BLaER1 treated with 17β-estradiol and CSF1 and Interleukin-3, amounts not matched to agents 10 nM and 100 nM (cell line): ENCODE measurements around the gene ZNF799.
"Not testable (repeated sequence)": the region's sequence is repeated elsewhere in the genome, so short reads cannot be mapped to it uniquely, and the experiment has no call there.

Experiments used
- H3K27ac ChIP-seq, 11 experiments: shearing (Covaris generic); formaldehyde crosslinking; 2 replicates each; pipeline ENCODE4 v1.8.1; 2022
- H3K27me3 ChIP-seq, 11 experiments: shearing (Covaris generic); formaldehyde crosslinking; 2 replicates each; pipeline ENCODE4 v1.8.1; 2022
- H3K36me3 ChIP-seq, 11 experiments: shearing (Covaris generic); formaldehyde crosslinking; 2 replicates each; pipeline ENCODE4 v1.8.1; 2022
- H3K4me1 ChIP-seq, 10 experiments: shearing (Covaris generic); formaldehyde crosslinking; 2 replicates each; pipeline ENCODE4 v1.8.1; 2022
- H3K4me2 ChIP-seq, 11 experiments: shearing (Covaris generic); formaldehyde crosslinking; 2 replicates each; pipeline ENCODE4 v1.8.1; 2022
- H3K4me3 ChIP-seq, 10 experiments: shearing (Covaris generic); formaldehyde crosslinking; 2 replicates each; pipeline ENCODE4 v1.8.1; 2022
- H3K9ac ChIP-seq, 11 experiments: shearing (Covaris generic); formaldehyde crosslinking; 2 replicates each; pipeline ENCODE4 v1.8.1; 2022
- H3K9me3 ChIP-seq, 11 experiments: shearing (Covaris generic); formaldehyde crosslinking; replicated peaks in 1 of 11; 2 replicates each; pipeline ENCODE4 v1.8.1; 2022
- H4K20me1 ChIP-seq, 11 experiments: shearing (Covaris generic); formaldehyde crosslinking; 2 replicates each; pipeline ENCODE4 v1.8.1; 2022
- Cebpa-rat ChIP-seq, 11 experiments: shearing (Covaris generic); IDR thresholded peaks; 2 replicates each; pipeline ENCODE4 v1.8.1; 2022

The ZNF799 gene

GRCh38 chr19:12365236-12366162 lies 35.6 kb downstream of the ZNF799 start, which contains the start of gene ZNF442:
Gene ZNF442, minus strand, starts transcription at chr19:12365683. Its CDS starts 2,052 bp downstream, at chr19:12363631.
- Histone ChIP-seq H3K4me2 (peak within 1 kb of the TSS; percentile 82 to 97 (median 94)), H3K4me1 (peaks cover 10 to 26% (median 23%) of the 10 kb centered on the region in 10 experiments; a peak in 19 of 20 replicates), H3K9me3 (peaks cover 35 to 77% (median 48%) of the 10 kb centered on the region in 11 experiments; a peak in 21 of 22 replicates), H3K9ac (peak within 1 kb of the TSS; percentile 82 to 96 (median 88)), H4K20me1 (no peaks in the 10 kb centered on the region), H3K4me3 (peak within 1 kb of the TSS; percentile 75 to 94 (median 87)), H3K36me3 (0 out of 22 replicates have a peak, but pooled peaks cover 0 to 5% (median 0%) of the 10 kb centered on the region in 11 experiments), H3K27ac (peak within 1 kb of the TSS; percentile 63 to 88 (median 81)), H3K27me3 (peaks cover 0 to 9% (median 0%) of the 10 kb centered on the region in 11 experiments; a peak in 3 of 22 replicates)
- no peak for TF ChIP-seq Cebpa-rat (IDR thresholded peaks at IDR 0.05)

- no peaks in the 10 kb centered on the region for H4K20me1 ChIP-seq
- H3K4me3 ChIP-seq, result peak overlapping the region; percentile 75 to 94 (median 87)
- H3K9ac ChIP-seq, result peak overlapping the region; percentile 82 to 96 (median 88)
- no peak for TF ChIP-seq Cebpa-rat (IDR thresholded peaks at IDR 0.05)
- peaks cover 0 to 5% (median 0%) of the 10 kb centered on the region in 11 experiments; a peak in 1 of 22 replicates for H3K36me3 ChIP-seq
- peak overlapping the region; percentile 82 to 97 (median 94) for H3K4me2 ChIP-seq
- H3K27ac ChIP-seq, result peak overlapping the region; percentile 63 to 88 (median 81)
- H3K9me3 ChIP-seq, result peaks cover 36 to 80% (median 52%) of the 10 kb centered on the region in 11 experiments; a peak in 21 of 22 replicates
- H3K4me1 ChIP-seq, result peaks cover 10 to 26% (median 23%) of the 10 kb centered on the region in 10 experiments; a peak in 19 of 20 replicates
- H3K27me3 ChIP-seq, result peaks cover 0 to 9% (median 0%) of the 10 kb centered on the region in 11 experiments; a peak in 3 of 22 replicates
These were observed 36.5 kb downstream of the ZNF799 start for GRCh38 chr19:12364391-12365235.

GRCh38 chr19:12362236-12362635 lies 38.8 kb downstream of the ZNF799 start:
- H4K20me1 ChIP-seq, H3K4me3 ChIP-seq, H3K27me3 ChIP-seq, H3K36me3 ChIP-seq, H3K4me2 ChIP-seq, H3K27ac ChIP-seq, H3K9ac ChIP-seq: not testable (repeated sequence)
- peaks cover 10 to 26% (median 18%) of the 10 kb centered on the region in 10 experiments; a peak in 19 of 20 replicates for H3K4me1 ChIP-seq
- peaks cover 53 to 80% (median 60%) of the 10 kb centered on the region in 11 experiments for H3K9me3 ChIP-seq

- H3K4me2 ChIP-seq, result no peak overlapping the region
- no peaks in the 10 kb centered on the region for H3K4me1 ChIP-seq
- H3K9ac ChIP-seq, result no peak overlapping the region
- H3K4me3 ChIP-seq, result 0 out of 20 replicates have a peak overlapping the region, but pooled peaks of 1 of the 10 experiments have one; percentile 6
- TF ChIP-seq Cebpa-rat (IDR thresholded peaks at IDR 0.05), result no peak
- H3K27me3 ChIP-seq, result no peaks in the 10 kb centered on the region
- no peaks in the 10 kb centered on the region for H4K20me1 ChIP-seq
- peaks cover 33 to 56% (median 50%) of the 10 kb centered on the region in 11 experiments for H3K36me3 ChIP-seq
- H3K9me3 ChIP-seq, result peaks cover 90 to 100% (median 99%) of the 10 kb centered on the region in 11 experiments
- no peak overlapping the region for H3K27ac ChIP-seq
These were observed 47.7 kb downstream of the ZNF799 start for GRCh38 chr19:12353375-12353774.

GRCh38 chr19:12350890-12351197 lies 50.2 kb downstream of the ZNF799 start:
- Histone ChIP-seq H3K36me3 (peaks cover 33 to 75% (median 61%) of the 10 kb centered on the region in 11 experiments), H3K4me2 (no peak overlapping the region), H3K4me1 (no peaks in the 10 kb centered on the region), H3K4me3 (peak overlapping the region in 3 of 10 experiments; percentile 15 to 19 (median 16); a peak in 2 of 20 replicates), H3K27ac (no peak overlapping the region), H3K27me3 (no peaks in the 10 kb centered on the region), H3K9ac (no peak overlapping the region), H4K20me1 (no peaks in the 10 kb centered on the region), H3K9me3 (peaks cover 99 to 100% (median 100%) of the 10 kb centered on the region in 11 experiments)
- no peak for TF ChIP-seq Cebpa-rat (IDR thresholded peaks at IDR 0.05)

- H3K27me3 ChIP-seq, result no peaks in the 10 kb centered on the region
- H3K36me3 ChIP-seq, result peaks cover 33 to 75% (median 62%) of the 10 kb centered on the region in 11 experiments
- no peak overlapping the region for H3K4me2 ChIP-seq
- peaks cover 99 to 100% (median 100%) of the 10 kb centered on the region in 11 experiments for H3K9me3 ChIP-seq
- no peak overlapping the region for H3K27ac ChIP-seq
- H3K4me1 ChIP-seq, result no peaks in the 10 kb centered on the region
- H3K4me3 ChIP-seq, result peak overlapping the region in 6 of 10 experiments; percentile 1 to 19 (median 11); a peak in 3 of 20 replicates
- no peak overlapping the region for H3K9ac ChIP-seq
- TF ChIP-seq Cebpa-rat (IDR thresholded peaks at IDR 0.05), result no peak
- no peaks in the 10 kb centered on the region for H4K20me1 ChIP-seq
These were observed 50.7 kb downstream of the ZNF799 start for GRCh38 chr19:12350185-12350889.

- Histone ChIP-seq H3K9ac (no peak overlapping the region), H3K9me3 (peaks cover 98 to 100% (median 99%) of the 10 kb centered on the region in 11 experiments), H3K4me1 (no peaks in the 10 kb centered on the region), H3K36me3 (peaks cover 27 to 56% (median 47%) of the 10 kb centered on the region in 11 experiments), H4K20me1 (no peaks in the 10 kb centered on the region), H3K4me2 (no peak overlapping the region), H3K27me3 (no peaks in the 10 kb centered on the region), H3K27ac (no peak overlapping the region), H3K4me3 (no peak overlapping the region)
- TF ChIP-seq Cebpa-rat (IDR thresholded peaks at IDR 0.05), result no peak
These were observed 54.2 kb downstream of the ZNF799 start for GRCh38 chr19:12346896-12347295.

- H4K20me1 ChIP-seq, result no peaks in the 10 kb centered on the region
- H3K4me1 ChIP-seq, result no peaks in the 10 kb centered on the region
- H3K27ac ChIP-seq, result no peak overlapping the region
- H3K9me3 ChIP-seq, result peaks cover 96 to 100% (median 99%) of the 10 kb centered on the region in 11 experiments
- H3K36me3 ChIP-seq, result peaks cover 10 to 39% (median 31%) of the 10 kb centered on the region in 11 experiments
- H3K4me2 ChIP-seq, result no peak overlapping the region
- no peak for TF ChIP-seq Cebpa-rat (IDR thresholded peaks at IDR 0.05)
- H3K9ac ChIP-seq, result no peak overlapping the region
- no peaks in the 10 kb centered on the region for H3K27me3 ChIP-seq
- H3K4me3 ChIP-seq, result no peak overlapping the region
These were observed 55.9 kb downstream of the ZNF799 start for GRCh38 chr19:12345197-12345596.
